GM12891 (cell line): Measurements from ENCODE around the gene AGPS.

Experiments used
- POU2F2 ChIP-seq: IDR thresholded peaks from 2 replicates; pipeline ENCODE4 v1.6.1; 2011; ENCODE audit warnings: low read depth, mild to moderate bottlenecking, control low read depth, low read length, moderate library complexity
- TAF1 ChIP-seq: IDR thresholded peaks from 2 replicates; pipeline ENCODE4 v1.6.1; 2011; ENCODE audit warnings: low read depth, low read length, control low read depth

DNA sequence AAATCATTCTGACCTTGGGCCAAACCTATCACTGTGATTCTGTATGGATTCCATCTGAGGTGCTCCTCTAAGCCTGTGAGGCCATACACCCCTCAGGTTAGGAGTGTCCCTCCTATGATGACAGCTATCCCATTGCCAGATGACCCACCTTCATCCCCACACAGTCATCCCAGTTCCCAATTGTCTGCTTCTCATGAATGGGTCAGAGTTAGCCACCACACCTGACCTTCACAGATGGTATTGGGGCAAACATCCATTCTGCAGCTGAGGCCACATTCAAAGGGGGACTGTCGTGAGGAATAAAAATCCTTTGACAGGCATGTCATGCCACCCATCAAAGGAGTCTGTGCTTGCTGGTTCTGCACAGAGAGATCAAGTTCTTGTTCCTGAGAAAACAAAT lies 155.2 kb downstream of the AGPS start:
- TF ChIP-seq TAF1 (no peak), POU2F2 (no peak)
